Natural killer cell (primary cell): Measurements from ENCODE around the gene WDR74. TPM values are rescaled to one million over a fixed set of nuclear protein-coding genes. Genes with fewer than 3 reads are reported as not detected.
"Not testable (repeated sequence)": the region's sequence is repeated elsewhere in the genome, so short reads cannot be mapped to it uniquely, and the experiment has no call there.

Experiments used
- ATAC-seq, 3 donors: fragments of 150-1000 bp in 2 of 3; fragments of 200-7000 bp in 1 of 3; cut with Tn5 transposase; 1 replicate in 1 of 3; 2 replicates in 2 of 3; pipeline ENCODE4 v1.10.0; 2021; ENCODE audit warnings: mild to moderate bottlenecking in 2 of 3, moderate library complexity in 2 of 3
- DNase-seq, 2 donors: peaks; one replicate each; pipeline versions ENCODE4 v3.0.0 to v3.0.0-alpha.2; 2013 to 2021; ENCODE audit warnings: mixed read lengths in 1 of 2
- H3K27ac ChIP-seq: one replicate; pipeline ENCODE4 v1.5.1; 2013; ENCODE audit warnings: mild to moderate bottlenecking, low read length
- H3K27me3 ChIP-seq: one replicate; pipeline ENCODE4 v1.6.1; 2013; ENCODE audit warnings: low read length; ENCODE audit not compliant: control insufficient read depth, insufficient read depth
- H3K36me3 ChIP-seq: one replicate; pipeline ENCODE4 v1.6.1; 2013; ENCODE audit warnings: low read length; ENCODE audit not compliant: control insufficient read depth, insufficient read depth
- H3K4me1 ChIP-seq: one replicate; pipeline ENCODE4 v1.6.1; 2013; ENCODE audit warnings: low read length; ENCODE audit not compliant: control insufficient read depth, insufficient read depth
- H3K4me3 ChIP-seq: one replicate; pipeline ENCODE4 v1.5.1; 2013; ENCODE audit warnings: low read length
- H3K9me3 ChIP-seq: one replicate; pipeline ENCODE4 v1.6.1; 2013; ENCODE audit warnings: low read length; ENCODE audit not compliant: control insufficient read depth, insufficient read depth
- H3K27ac Mint-ChIP-seq, 2 donors: one replicate each; pipeline ENCODE4 v1.8.0; 2022; ENCODE audit warnings: mild to moderate bottlenecking in 2 of 2, mixed read lengths in 2 of 2, moderate library complexity in 1 of 2
- H3K27me3 Mint-ChIP-seq, 2 donors: one replicate each; pipeline ENCODE4 v1.8.0; 2022; ENCODE audit warnings: low read depth in 2 of 2, mixed read lengths in 2 of 2
- H3K36me3 Mint-ChIP-seq: one replicate; pipeline ENCODE4 v1.8.0; 2022; ENCODE audit warnings: mixed read lengths
- H3K4me1 Mint-ChIP-seq, 2 donors: one replicate each; pipeline ENCODE4 v1.8.0; 2022; ENCODE audit warnings: mixed read lengths in 2 of 2
- H3K4me3 Mint-ChIP-seq: one replicate; pipeline ENCODE4 v1.8.0; 2022; ENCODE audit warnings: mild to moderate bottlenecking, moderate library complexity, mixed read lengths
- H3K9me3 Mint-ChIP-seq, 2 donors: one replicate each; pipeline ENCODE4 v1.8.0; 2022; ENCODE audit warnings: mixed read lengths in 2 of 2
- WGBS: methylation state at CpG from one replicate; pipeline ENCODE4 v1.1.7; 2013; ENCODE audit warnings: missing lambda C conversion rate; ENCODE audit not compliant: insufficient coverage; 5-methylcytosine and 5-hydroxymethylcytosine counted together
- intact Hi-C: fragments of 100-400 bp; cut with micrococcal nuclease; formaldehyde crosslinking; loops from one replicate; pipeline ENCODE4 v1.14.2; 2022
- total RNA-seq, 4 donors: library from RNA; stranded (reverse); fragments of 120-200 nt in 1 of 4; gene quantifications; one replicate each; pipeline versions ENCODE4 v1.2.3 to v1.2.4, GENCODE V29; 2013 to 2022
- TF ChIP-seq, protein P1 (sequence below): fragments of 200-600 bp; IDR thresholded peaks from one replicate; pipeline ENCODE4 v1.8.0; 2022; ENCODE audit warnings: antibody characterized with exemption

Gene WDR74
- total RNA-seq, 3 donors from 2014 or later (not counting 1 experiment from before 2014, with no cell fraction given), result 151 to 173 (median 171) TPM

GRCh38 chr11:62841361-62842170 lies 2.2 kb upstream of the WDR74 start:
- peak; percentile 46 to 74 (median 65) for ATAC-seq
- Histone ChIP-seq H3K27me3 (no peaks in the 10 kb centered on the region), H3K27ac (peak overlapping the region; percentile 92), H3K36me3 (peaks cover under 1% of the 10 kb centered on the region), H3K4me3 (peak overlapping the region; percentile 82), H3K4me1 (peaks cover 35% of the 10 kb centered on the region), H3K9me3 (no peaks in the 10 kb centered on the region)
- intact Hi-C loops, result loop anchor here (1.0 to 5.0 kb wide), 5 partner anchors 14 to 284 kb away; partner anchors contain the start of genes BSCL2, GNG3, SLC3A2 and TUT1
- WGBS, result under 1% methylated on average over 32 of the region's 33 CpGs
- Mint-ChIP-seq H3K27me3 (no peaks in the 10 kb centered on the region), H3K27ac (no peak overlapping the region), H3K9me3 (no peaks in the 10 kb centered on the region), H3K4me3 (no peak overlapping the region), H3K36me3 (no peaks in the 10 kb centered on the region), H3K4me1 (peaks cover 17 to 19% of the 10 kb centered on the region in 2 donors)
- peak; percentile 75 to 94 for DNase-seq
- TF ChIP-seq, protein P1, sequence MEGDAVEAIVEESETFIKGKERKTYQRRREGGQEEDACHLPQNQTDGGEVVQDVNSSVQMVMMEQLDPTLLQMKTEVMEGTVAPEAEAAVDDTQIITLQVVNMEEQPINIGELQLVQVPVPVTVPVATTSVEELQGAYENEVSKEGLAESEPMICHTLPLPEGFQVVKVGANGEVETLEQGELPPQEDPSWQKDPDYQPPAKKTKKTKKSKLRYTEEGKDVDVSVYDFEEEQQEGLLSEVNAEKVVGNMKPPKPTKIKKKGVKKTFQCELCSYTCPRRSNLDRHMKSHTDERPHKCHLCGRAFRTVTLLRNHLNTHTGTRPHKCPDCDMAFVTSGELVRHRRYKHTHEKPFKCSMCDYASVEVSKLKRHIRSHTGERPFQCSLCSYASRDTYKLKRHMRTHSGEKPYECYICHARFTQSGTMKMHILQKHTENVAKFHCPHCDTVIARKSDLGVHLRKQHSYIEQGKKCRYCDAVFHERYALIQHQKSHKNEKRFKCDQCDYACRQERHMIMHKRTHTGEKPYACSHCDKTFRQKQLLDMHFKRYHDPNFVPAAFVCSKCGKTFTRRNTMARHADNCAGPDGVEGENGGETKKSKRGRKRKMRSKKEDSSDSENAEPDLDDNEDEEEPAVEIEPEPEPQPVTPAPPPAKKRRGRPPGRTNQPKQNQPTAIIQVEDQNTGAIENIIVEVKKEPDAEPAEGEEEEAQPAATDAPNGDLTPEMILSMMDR, result no peak

GRCh38 chr11:62840721-62841360 lies 1.5 kb upstream of the WDR74 start:
- not testable (repeated sequence) for H3K4me3 Mint-ChIP-seq, H3K36me3 Mint-ChIP-seq, H3K27ac Mint-ChIP-seq, H3K36me3 ChIP-seq, H3K9me3 ChIP-seq, H3K27me3 Mint-ChIP-seq, H3K9me3 Mint-ChIP-seq, H3K27me3 ChIP-seq
- under 1% methylated on average over 41 of the region's 41 CpGs for WGBS
- ATAC-seq (peak; percentile 42 to 60 (median 51)), DNase-seq (peak; percentile 88 to 92)
- H3K4me1 Mint-ChIP-seq, result peaks cover 17 to 19% of the 10 kb centered on the region in 2 donors
- peak overlapping the region; percentile 82 for H3K4me3 ChIP-seq
- peak overlapping the region; percentile 92 for H3K27ac ChIP-seq
- H3K4me1 ChIP-seq, result peaks cover 35% of the 10 kb centered on the region
- intact Hi-C loops, result loop anchor here (1.0 to 5.0 kb wide), 6 partner anchors 14 to 284 kb away; partner anchors contain the start of genes BSCL2, GNG3, SLC3A2 and TMEM179B

- H3K4me3 Mint-ChIP-seq, result no peak overlapping the region
- no peaks in the 10 kb centered on the region for H3K36me3 Mint-ChIP-seq
- H3K27ac Mint-ChIP-seq, result peak overlapping the region in 1 of 2 donors; percentile 36
- Histone ChIP-seq H3K36me3 (peaks cover 30% of the 10 kb centered on the region), H3K4me1 (peaks cover 30% of the 10 kb centered on the region), H3K27ac (no peak overlapping the region), H3K9me3 (no peaks in the 10 kb centered on the region), H3K4me3 (no peak overlapping the region), H3K27me3 (no peaks in the 10 kb centered on the region)
- peaks cover 40 to 50% of the 10 kb centered on the region in 2 donors for H3K4me1 Mint-ChIP-seq
- TF ChIP-seq, protein P1, result no peak
- no peak for DNase-seq
- H3K9me3 Mint-ChIP-seq, result no peaks in the 10 kb centered on the region
- 95% methylated on average over 8 of the region's 8 CpGs for WGBS
- intact Hi-C loops, result no loop called here
- no peak for ATAC-seq
- no peaks in the 10 kb centered on the region for H3K27me3 Mint-ChIP-seq
These were observed 4.1 kb downstream of the WDR74 start for GRCh38 chr11:62835336-62835735.
